ENCODE measurements around the gene CAB39.

Gene CAB39

DNA sequence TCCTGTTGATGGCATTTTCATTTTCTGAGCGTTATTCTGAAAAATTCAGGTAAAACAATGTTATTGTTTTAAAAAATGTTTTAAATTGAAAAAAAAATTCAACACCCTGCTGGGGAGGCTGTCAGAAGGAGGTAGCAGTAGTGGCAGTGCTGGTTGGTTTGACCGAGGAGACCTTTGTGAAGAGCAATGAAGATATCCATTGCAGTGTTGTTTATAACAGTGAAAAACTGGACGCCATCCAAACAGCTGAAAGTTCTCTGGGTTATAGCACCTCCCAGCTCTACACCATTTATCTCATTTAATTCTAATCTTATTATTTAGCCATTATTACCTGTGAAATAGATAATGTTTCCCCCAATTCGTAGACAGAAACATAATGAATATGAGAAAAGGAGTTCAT, 139.5 kb downstream of the CAB39 start:
- FAIRE-seq (no peak), DNase-seq (ENCODE audit: low spot score) (no peak)

DNA sequence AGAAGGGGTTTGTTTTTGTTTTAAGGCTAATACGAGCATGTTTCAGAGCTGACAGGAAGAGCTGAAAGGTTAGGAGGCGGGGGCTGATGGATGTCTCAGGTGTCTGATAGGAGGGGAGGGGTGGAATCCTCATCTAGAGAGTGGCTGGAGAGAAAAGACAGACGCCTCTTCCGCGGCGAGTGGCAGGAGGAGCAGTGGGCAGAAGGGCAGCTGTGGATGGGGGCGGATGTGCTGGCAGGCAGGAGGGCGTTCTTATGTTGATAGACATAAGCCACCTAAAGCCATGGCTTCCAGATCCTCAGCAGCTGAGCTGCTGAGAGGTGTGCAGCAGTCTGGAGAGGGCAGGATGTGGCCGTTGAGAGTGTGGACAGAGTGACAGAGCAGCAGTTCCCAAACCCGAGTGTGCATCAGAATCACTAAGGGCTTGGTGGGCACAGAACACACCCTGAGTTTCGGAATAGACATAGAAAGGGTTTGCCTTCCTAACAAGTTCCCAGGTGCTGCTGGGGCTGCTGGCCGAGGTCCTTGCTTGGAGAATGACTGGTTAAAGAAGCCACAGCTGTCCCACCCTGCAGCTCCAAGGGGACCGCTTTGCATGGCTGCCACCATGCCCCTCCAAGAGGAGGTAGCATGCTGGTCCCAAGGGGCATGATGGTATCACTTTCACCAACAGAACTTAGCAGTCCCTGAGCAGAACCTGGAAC, 149.1 kb downstream of the CAB39 start:
- DNase-seq (ENCODE audit: low spot score) (no peak), FAIRE-seq (no peak)

DNA sequence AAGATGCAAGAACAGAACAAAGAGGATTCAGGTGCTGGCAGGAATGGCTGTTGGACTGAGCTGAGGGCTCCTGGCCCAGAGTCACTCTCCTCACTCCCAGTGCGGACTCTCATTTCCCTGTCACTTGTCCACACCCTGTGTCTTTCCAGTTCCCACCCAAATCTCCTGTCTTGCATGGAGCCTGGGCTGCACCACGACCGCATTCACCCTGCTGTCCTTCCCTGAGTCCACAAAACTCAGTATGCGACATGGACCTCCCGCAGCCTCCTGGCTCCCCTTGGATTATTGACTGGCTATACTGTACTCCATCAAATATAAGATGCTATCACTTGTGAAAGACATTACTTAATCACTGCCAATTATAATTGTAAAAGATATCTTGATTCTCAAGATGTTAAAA, 149.7 kb downstream of the CAB39 start:
- no peak for FAIRE-seq
- no peak for DNase-seq (ENCODE audit: low spot score)

DNA sequence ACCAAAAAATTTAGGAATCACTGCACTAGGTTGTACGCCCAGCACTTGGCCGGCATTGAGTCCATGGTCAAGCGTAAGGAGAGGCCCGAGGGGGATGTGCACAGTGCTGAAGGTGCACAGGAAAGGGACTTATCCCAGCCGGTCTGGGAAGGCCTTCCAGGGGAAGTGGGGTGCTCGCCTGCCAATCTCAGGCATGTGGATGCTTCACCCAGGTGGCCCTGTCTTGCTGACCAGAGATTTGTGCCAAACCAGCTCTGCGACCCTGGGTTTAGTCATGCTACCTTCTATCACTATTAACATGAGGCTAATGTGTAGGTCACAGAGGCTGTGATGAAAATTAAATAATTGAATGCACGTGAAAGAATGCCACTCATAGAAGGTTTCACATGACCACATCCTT, 150.4 kb downstream of the CAB39 start:
- no peak for FAIRE-seq
- DNase-seq (ENCODE audit: low spot score) = no peak

DNA sequence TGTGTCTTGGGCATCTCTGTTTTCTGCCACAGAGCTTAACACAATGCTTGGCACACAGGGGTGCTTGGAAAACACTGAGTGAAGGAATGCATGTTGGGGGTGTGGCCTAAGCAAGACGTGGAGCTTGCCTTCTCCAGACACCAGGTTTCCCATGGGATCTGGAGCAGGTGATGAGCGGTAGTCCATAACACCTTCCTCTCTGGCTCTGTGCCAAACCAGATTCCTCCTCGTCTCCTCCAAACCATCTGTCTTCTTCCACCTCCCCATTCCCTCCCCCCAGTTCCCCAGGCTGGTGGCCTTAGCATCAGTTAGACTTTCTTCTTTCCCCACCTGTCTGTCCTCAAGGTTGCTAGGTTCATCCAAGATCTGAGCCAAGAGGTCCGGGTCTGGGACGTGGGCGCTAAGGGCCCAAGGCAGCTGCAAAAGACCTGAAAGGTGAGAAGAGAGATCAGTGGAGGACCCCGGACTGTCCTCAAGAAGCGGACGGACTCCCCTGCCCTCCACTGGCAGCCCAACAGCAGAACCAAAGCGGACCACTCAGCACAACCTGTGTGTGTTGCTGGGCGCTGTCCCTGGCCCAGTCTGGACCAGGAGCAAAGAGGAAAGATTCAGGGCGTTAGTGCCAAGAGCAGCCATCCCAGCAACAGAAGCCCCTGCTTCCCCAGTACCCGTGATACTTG, 150.9 kb downstream of the CAB39 start:
- FAIRE-seq = no peak
- no peak for DNase-seq (ENCODE audit: low spot score)

DNA sequence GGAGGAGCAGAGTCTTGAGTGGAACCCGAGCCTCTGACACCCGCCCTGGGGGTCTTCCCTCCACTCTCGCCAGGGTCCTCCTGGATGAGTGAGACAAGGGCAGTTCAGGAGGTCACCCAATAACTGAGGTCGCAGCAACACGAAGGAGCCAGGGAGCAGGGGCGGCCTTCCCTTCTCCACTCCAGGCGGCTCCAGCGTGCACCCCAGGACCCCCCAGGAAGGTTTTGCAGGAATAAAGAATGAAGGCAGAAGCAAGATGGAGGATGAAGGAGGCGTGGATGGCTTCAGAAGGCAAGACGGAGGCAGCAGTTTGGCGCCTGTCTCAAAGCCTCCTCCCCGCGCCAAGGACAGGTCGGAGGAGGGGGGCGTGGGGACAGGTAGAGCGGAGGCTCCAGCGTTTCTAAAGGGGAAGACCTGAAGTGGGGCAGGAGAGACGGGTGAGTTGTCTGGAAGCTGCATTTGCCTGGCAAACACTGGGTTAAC, 151.5 kb downstream of the CAB39 start:
- FAIRE-seq (no peak), DNase-seq (ENCODE audit: low spot score) (no peak)

DNA sequence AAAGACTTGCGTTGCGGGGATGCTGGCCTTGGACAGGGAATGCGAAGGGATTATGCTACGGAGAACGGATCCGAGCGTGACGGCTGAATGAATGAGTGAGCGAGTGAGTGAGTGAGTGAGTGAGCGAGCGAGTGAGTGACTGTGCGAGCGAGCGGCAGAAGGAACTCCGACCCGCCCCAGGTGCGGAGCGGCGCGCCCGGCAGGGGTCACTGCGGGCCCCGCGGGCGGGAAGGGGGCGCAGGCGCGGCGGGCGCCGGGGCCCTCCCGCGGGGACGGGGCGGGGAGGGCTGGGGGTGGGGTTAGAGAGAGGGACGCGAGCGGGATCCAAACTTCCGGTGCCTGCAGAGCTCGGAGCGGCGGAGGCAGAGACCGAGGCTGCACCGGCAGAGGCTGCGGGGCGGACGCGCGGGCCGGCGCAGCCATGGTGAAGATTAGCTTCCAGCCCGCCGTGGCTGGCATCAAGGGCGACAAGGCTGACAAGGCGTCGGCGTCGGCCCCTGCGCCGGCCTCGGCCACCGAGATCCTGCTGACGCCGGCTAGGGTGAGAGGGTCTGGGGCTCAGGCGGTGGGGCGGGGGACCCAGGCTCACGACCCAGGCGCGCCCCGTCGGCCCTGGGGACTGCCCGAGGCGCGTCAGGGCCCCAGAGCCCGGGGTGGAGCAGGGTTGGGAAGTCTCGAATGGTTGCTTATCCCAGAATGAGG, 152.1 kb downstream of the CAB39 start, which contains the start of gene ITM2C:
Gene ITM2C, plus strand, starts transcription at position 338 of the 702 bp plus-strand sequence. Its CDS starts 84 bp downstream, at position 422.
- DNase-seq (ENCODE audit: low spot score) (peak; percentile 41), FAIRE-seq (no peak)

DNA sequence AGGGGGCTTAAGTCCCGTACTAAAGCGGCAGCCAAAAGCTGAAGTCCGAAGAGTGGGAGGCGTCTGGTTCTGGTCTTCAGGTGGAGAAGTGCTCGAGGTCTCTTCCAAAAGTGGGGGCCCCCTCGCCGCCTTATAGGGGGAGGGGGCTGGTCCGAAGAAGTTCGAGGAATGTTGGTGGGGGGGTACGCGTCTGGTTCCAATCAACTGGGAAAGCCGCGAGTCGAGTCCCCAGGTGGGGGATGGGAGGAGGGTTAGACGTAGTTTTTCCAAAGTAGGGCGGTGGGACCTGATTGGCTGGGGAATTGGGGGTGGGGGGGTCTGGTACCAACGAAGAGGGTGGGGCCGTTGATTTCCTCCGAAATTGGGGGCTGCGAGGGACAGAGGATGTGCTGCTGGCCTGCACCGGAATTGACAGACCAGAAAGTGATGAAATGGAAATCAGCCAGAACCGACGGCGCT, 152.7 kb downstream of the CAB39 start:
- DNase-seq (ENCODE audit: low spot score) = no peak
- no peak for FAIRE-seq

DNA sequence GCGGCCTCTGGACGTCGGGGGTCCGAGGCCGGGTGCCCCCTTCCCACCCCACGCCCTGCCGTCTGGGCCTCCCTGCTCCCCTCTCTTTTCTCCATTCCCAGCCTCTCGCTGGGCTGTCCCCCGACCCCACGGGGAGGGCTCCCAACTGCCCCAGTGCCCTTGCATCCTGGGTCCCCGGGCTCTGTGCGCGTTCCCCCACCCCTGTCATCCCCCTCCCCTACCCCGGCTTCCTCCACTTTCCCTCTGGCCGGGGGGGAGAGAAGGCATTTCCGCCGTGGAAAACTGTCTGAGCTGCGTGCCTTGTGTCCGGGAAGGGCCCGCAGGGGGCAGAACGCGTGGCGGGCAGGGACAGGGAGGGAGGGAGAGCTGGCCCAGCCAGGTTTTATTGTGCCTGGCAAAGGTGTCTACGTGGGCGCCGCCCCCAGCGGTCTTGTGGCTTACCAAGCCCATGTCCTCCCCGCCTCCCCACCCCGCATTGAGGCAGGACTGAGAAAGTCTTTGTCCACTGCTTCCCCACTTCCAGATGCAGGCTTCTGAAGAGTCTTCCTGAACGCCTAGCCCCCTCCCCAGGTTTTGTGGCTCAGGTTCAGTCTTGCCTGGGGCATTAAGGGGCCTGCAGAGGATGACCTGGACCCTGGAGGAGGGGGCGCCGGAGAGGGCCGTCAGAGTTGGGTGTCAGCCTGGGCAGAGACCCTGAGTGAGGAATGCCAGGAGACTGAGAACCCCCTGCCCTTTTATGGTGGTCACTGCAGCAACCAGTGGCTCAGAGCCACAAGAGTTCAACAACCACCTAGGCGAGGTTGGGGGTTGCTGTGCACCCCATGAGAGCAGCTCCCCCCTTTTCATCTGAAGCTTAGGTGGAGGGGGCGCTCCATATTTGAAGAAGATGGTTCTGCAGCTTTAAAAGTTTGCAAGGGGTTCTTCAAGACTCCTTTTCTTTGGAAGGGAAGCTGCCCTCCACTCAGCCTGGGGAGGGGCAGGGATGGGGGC, 153.4 kb downstream of the CAB39 start:
- DNase-seq (ENCODE audit: low spot score) (no peak), FAIRE-seq (no peak)

DNA sequence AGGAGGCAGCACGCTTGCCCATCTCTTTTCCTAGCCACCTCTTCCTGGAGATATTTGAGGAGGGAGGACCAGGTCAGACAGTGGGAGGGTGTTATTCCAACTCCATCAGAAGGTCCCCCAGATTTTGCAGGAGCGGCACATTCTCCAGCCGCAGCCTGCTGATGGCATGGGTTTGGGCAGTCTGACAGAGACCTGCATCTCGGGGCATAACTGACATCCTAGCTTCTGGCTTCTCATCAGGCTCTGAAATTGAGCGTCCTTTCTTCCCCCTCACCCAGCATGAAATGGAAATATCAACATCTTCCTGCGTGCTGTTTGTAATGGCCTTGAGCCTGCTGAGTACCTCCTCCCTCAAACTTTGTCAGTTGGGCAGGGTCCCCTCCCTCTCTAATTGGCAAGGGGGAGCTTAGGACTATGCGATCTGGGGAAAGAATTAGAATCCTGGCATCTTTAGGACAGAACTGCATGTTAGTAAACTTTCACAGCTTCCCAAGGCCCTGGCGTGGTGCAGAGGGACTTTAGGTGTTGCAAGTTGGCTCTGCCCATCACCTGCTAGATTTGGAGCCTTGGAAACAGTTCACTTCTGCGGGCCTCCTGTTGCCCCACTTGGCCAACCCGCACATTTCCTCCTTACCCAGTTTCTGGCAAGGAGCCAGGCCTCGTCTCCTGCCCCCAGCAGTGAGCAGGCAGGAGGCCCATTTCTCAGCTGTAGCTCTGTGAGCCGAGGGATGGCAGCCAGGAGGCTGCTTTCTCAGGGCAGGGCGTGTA, 154.3 kb downstream of the CAB39 start:
- DNase-seq (ENCODE audit: low spot score) (peak; percentile 40), FAIRE-seq (no peak)

DNA sequence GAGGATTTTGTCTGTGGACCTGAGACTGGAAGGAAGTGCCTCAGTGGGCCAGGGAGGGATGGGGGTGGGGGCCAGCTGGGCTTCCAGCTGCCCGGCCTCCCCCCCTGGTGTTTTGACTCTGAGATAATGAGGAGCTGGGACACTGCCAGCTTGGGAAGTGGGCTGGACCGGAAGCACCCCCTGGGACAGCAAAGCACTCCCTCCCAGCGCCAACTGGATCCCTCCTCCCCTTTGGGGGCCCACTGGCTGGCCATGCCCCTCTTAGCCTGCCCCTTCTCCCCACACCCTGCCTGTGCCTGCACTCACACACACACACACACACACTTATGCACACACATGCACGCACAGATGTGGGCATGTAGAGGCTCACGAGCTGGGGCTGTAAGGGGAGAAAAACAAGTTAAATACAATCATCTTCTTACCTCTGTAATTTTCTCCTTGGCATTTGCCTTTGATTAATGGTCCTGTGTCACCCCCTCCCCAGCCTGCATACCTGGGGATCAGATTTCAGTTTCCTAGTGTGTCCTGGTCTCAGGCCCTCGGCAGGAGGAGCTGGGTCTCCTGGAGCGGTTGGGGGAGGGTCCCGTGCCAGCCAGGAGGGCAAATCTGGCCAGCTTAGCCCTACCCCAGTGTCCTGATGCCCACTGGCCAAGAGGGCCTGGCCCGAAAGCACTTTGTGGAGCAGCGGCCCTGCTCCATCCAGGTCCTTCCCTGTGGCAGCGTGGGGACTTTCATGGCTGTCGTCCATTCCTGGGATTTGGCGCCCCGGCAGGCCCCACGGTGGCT, 155.7 kb downstream of the CAB39 start:
- FAIRE-seq (no peak), DNase-seq (ENCODE audit: low spot score) (no peak)

DNA sequence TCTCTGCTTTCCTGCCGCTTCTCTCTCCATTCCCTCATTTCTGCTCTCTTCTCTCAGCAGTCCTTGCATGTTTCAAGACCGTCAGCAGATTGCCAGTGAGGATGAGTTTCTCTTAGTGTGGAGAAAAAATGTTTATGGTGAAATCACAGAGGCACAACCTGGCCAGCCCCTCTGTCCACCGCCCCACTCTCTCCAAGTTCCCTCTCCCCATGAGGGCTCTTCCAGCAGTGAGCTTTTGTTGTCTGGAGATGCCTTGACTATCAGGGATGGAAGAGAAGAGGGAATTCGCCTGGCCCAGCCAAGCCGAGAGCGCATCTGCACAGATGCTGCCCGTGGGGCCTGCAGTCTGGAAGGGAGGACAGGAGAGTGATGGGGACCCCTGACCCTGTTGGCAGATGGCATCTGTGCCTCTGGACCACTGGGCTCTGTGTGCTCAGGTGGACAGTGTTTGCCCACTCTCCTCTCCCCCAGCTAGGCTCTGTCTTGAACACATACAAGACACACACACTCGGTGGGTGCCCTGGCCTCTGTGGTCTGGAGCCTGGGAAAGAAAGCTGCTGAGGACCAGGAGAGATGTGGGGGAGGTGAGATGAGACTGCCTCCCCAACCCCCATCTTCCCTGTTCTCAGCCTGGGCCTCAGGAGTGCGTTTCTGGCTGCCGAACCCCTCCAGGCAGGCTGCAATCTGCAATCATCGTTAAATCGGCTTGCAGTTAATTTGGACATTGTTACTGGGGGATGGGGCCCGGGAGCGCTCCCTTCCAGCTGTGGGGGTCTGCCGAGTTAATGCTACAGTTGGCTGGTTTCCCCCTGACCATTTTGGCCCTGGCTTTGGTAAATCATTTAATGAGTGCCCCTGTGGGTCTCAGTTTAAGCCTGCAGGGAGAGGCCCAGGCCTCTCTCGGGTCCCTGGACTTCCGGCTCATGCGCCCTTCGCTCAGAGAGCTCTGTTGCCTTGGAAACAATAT, 156.6 kb downstream of the CAB39 start:
- FAIRE-seq = no peak
- DNase-seq (ENCODE audit: low spot score) = no peak

DNA sequence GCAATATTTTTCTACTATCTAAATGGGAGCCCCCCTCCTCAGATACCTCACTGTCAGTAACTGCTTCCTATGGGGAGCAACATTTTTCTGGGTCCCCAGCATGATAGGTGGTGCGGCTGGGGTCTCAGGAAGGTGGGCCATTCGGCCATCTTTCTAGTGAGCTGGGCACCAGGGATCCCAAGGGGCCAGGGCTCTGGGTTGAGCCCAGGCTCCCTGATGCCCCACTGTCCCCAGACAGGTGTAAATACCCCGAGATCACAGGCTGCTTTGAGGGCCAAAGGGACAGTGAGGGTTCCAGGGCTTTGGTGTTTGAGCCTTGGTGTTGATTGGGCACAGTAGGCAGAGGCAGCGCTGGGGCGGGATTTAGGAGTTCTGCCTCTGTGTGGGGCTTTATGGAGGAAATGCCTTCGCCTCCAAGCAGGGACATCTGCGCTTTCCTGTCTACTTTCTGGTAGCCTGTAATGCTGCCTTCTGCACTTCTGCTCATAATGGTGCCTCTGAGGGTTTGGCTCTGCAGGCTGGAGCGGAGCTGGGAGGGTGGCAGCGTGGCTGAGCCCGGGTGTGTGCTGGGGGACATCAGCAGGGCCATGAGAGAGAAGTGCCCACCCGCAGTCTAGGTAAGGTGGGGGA, 157.4 kb downstream of the CAB39 start:
- DNase-seq (ENCODE audit: low spot score) (no peak), FAIRE-seq (no peak)
